VCaP (cell line): ENCODE data around the gene PBXIP1.
"Not testable (repeated sequence)": the region's sequence is repeated elsewhere in the genome, so short reads cannot be mapped to it uniquely, and the experiment has no call there.

Experiments used
- H3K27ac ChIP-seq: fragments of 450-650 bp; 2 replicates; pipeline ENCODE4 v1.5.1; 2017
- CTCF ChIP-seq: fragments of 450-650 bp; conservative IDR thresholded peaks from 2 replicates; pipeline ENCODE4 v1.5.1; 2017; ENCODE audit warnings: mild to moderate bottlenecking, moderate library complexity

The PBXIP1 gene

DNA sequence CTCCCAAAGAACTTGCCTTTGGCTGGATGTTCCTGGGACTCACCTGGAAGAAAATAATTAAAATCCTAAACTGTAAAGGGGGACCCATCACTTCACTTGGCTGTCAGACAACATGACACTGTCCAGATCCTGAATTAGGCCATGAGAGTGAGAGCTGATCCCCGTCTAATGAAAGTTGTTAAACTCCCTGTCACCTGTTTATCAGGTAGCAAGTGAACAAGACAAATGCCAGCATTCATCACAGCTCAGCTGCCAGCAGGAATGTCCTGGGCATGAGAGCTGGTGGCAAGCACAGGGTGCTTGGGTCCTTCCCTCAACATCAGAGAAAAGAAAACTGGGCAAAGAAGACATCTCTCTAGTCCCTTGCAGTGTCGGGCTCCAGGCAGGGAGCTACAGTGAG is 43.1 kb downstream of the PBXIP1 start:
- H3K27ac ChIP-seq = peak overlapping the region; percentile 2; the same call in 1 of the 2 replicates
- TF ChIP-seq CTCF = no peak

GRCh38 chr1:154911691-154912550 is 44.0 kb downstream of the PBXIP1 start:
- H3K27ac ChIP-seq = no peak overlapping the region
- TF ChIP-seq CTCF = no peak

DNA sequence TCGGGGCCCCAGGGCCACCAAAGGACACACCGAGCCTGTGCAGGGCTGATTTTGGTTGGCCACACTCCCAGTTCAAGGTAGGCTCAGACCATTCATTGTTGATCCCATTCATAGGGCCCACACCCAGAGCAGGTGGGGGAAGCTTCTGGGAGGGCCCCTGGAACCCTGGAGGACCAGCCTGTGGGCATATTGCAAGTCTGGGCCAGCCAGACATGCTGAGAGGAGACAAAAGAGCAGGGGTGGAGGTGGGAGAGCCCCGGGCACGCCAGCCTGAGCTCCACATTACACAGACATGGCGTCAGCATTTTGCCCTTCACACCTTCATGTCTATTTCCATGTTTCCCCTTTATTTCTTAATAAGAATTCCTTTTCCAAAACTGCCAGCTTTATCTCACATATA is 45.0 kb downstream of the PBXIP1 start:
- no peak overlapping the region for H3K27ac ChIP-seq

GRCh38 chr1:154908937-154909336 is 47.0 kb downstream of the PBXIP1 start:
- TF ChIP-seq CTCF = no peak
- H3K27ac ChIP-seq = no peak overlapping the region

More for the DNA sequence above, 45.0 kb downstream of the PBXIP1 start:
- TF ChIP-seq CTCF = no peak

GRCh38 chr1:154908129-154908528 is 47.8 kb downstream of the PBXIP1 start:
- H3K27ac ChIP-seq = not testable (repeated sequence)

GRCh38 chr1:154906621-154907081 is 49.2 kb downstream of the PBXIP1 start:
- H3K27ac ChIP-seq = no peak overlapping the region
- TF ChIP-seq CTCF = peak; percentile 80

DNA sequence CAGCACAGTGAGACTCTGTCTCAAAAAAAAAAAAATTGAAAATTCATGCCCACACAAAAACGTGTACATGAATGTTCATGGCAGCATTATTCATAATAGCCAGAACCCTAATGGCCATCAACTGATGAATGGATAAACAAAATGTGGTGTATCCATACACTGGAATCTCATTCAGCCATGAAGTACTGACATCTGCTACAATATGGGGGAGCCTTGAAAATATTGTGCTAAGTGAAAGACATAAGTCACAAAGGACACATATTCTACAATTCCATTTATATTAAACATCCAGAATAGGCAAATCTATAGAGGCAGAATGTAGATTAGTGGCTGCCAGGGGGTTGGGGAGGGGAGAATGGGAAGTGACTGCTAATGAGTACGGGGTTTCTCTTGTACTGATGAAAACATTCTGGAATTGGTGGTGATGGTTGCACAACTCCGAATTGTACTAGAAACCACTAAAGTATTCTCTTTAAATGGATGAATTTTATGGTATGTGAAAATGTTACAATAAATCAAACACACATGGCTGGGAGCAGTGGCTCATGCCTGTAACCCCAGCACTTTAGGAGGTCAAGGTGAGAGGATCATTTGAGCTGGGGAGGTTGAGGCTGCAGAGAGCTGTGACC is 52.8 kb downstream of the PBXIP1 start:
- TF ChIP-seq CTCF = no peak
- H3K27ac ChIP-seq = no peak overlapping the region

- H3K27ac ChIP-seq = no peak overlapping the region
- no peak for TF ChIP-seq CTCF
Observed at GRCh38 chr1:154901591-154901990, 54.3 kb downstream of the PBXIP1 start.
